ENCODE data around the gene INPP4A.

The INPP4A gene

DNA sequence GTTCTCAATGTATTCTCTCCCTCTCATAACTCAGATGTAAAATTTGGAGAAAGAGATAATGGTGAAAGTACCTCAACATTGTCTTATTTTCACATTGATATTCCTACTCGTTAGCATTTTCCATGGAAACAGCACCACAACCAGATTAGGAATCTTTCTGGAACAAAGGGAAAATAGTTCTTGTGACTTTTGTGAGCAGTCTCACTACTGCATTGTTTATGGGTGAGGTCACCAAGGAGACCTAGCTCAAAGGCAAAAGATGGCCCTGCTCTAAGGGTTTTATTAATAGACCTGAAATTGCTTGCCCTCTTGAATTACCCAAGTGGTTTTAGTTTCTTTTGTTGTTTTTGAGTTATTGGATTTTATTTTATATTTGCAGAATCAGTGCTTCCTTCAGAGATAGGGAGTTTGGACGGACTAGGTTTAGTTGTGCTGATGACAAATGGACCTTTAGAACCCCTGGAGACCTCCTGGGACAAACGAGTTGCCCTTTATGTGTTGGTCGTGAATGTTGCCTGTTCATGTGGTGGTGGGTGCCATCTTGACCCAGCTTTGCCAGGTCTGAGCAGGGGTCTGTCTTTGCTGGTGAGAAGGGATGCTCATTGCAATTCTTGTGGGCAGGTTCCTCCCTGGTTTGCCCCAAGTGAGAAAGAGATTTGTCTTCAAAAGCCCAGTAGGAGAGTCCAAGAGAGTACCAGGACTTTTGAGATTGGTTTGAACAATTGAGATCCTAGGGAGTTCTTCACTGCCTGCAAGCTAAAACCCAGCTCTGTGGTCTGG is 58.1 kb downstream of the INPP4A start:
- no peak for DNase-seq (ENCODE audit: low spot score)
- TF ChIP-seq CTCF (IDR thresholded peaks at IDR 0.05; ENCODE audit: extremely low read depth, missing control alignments), result no peak

- TF ChIP-seq CTCF (IDR thresholded peaks at IDR 0.05; ENCODE audit: extremely low read depth, missing control alignments), result no peak
- DNase-seq (ENCODE audit: low spot score), result no peak
These were observed 58.9 kb downstream of the INPP4A start for GRCh38 chr2:98503481-98504105.

- DNase-seq (ENCODE audit: low spot score), result no peak
- TF ChIP-seq CTCF (IDR thresholded peaks at IDR 0.05; ENCODE audit: extremely low read depth, missing control alignments), result no peak
These were observed 59.9 kb downstream of the INPP4A start for GRCh38 chr2:98504381-98505109.

GRCh38 chr2:98505311-98505808 is 60.7 kb downstream of the INPP4A start:
- no peak for DNase-seq (ENCODE audit: low spot score)
- no peak for TF ChIP-seq CTCF (IDR thresholded peaks at IDR 0.05; ENCODE audit: extremely low read depth, missing control alignments)

DNA sequence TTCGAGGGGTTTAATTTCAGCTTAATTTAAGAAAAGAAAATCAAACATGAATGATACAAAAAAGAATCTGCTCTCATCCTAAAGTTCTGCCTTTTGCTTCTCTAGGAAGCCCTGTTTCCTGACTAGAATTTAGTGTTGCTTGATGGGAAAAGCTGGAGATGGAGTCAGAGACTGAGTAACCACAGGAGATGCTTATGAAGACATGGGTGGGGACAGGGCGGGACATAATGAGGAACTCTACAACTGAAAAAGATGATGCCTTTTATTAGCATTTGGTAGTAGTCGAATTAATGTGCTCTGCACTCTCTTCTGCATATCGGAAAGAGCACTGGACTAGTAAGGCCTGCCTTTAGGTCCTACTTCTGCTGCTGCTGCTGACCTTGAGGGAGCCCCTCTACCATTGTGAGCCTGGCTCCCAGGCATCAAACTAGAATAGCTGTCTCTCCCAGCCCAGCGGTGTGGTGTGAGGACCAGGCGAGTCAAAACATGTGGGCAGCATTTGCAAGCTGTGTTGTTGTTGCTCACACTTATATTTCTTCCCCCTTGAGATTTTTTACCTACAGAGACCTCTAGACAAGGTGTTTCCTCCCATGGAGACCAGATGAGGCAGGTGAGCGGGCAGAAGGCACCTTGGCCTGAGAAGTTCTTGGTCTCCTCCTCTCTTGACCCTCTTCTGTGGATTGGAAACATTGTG is 61.5 kb downstream of the INPP4A start:
- TF ChIP-seq CTCF (IDR thresholded peaks at IDR 0.05; ENCODE audit: extremely low read depth, missing control alignments), result no peak
- no peak for DNase-seq (ENCODE audit: low spot score)

GRCh38 chr2:98506881-98507280 is 62.2 kb downstream of the INPP4A start:
- DNase-seq (ENCODE audit: low spot score), result no peak

More at GRCh38 chr2:98506881-98507280, 62.2 kb downstream of the INPP4A start:
- TF ChIP-seq CTCF (IDR thresholded peaks at IDR 0.05; ENCODE audit: extremely low read depth, missing control alignments), result no peak
